GM23338 (cell line): ENCODE measurements around the gene GPATCH2. TPM values are rescaled to one million over a fixed set of nuclear protein-coding genes. Genes with fewer than 3 reads are reported as not detected.

Source experiments
- ATAC-seq: fragments of 200-7000 bp; cut with Tn5 transposase; 3 replicates; pipeline ENCODE4 v1.9.1; 2020
- DNase-seq: peaks from one replicate; pipeline ENCODE4 v3.0.0-alpha.2; 2015; ENCODE audit warnings: low spot score
- H2AFZ ChIP-seq: fragments of 200-600 bp; sonication (generic); 2 replicates; pipeline ENCODE4 v1.8.0; 2016; ENCODE audit warnings: antibody characterized with exemption, mild to moderate bottlenecking, moderate library complexity
- H3F3A ChIP-seq: fragments of 200-600 bp; sonication (generic); replicated peaks from 2 replicates; pipeline ENCODE4 v1.8.0; 2017; ENCODE audit warnings: antibody characterized with exemption, mixed run types, low read depth
- H3K27ac ChIP-seq: fragments of 200-600 bp; sonication (generic); 2 replicates; pipeline ENCODE4 v1.6.1; 2016; ENCODE audit warnings: low read depth
- H3K27me3 ChIP-seq: fragments of 200-600 bp; sonication (generic); 2 replicates; pipeline ENCODE4 v1.8.0; 2016; ENCODE audit warnings: mild to moderate bottlenecking, mixed run types, moderate library complexity; ENCODE audit not compliant: insufficient read depth
- H3K36me3 ChIP-seq: fragments of 200-600 bp; sonication (generic); 2 replicates; pipeline ENCODE4 v1.8.0; 2016; ENCODE audit warnings: mild to moderate bottlenecking; ENCODE audit not compliant: insufficient read depth
- H3K4me1 ChIP-seq: fragments of 200-600 bp; sonication (generic); 2 replicates; pipeline ENCODE4 v1.8.0; 2016; ENCODE audit warnings: mild to moderate bottlenecking, moderate library complexity; ENCODE audit not compliant: insufficient read depth
- H3K4me2 ChIP-seq: fragments of 200-600 bp; sonication (generic); 2 replicates; pipeline ENCODE4 v1.7.1; 2017; ENCODE audit warnings: mixed run types
- H3K4me3 ChIP-seq: fragments of 200-600 bp; sonication (generic); 2 replicates; pipeline ENCODE4 v1.6.1; 2016; ENCODE audit warnings: mixed run types
- H3K79me2 ChIP-seq: fragments of 200-600 bp; sonication (generic); replicated peaks from 2 replicates; pipeline ENCODE4 v1.8.0; 2017; ENCODE audit warnings: mild to moderate bottlenecking; ENCODE audit not compliant: insufficient read depth
- H3K9me2 ChIP-seq: fragments of 200-600 bp; sonication (generic); 2 replicates; pipeline ENCODE4 v1.8.0; 2017; ENCODE audit not compliant: insufficient read depth
- H4K20me1 ChIP-seq: fragments of 200-600 bp; sonication (generic); replicated peaks from 2 replicates; pipeline ENCODE4 v1.8.0; 2017; ENCODE audit warnings: mild to moderate bottlenecking; ENCODE audit not compliant: insufficient read depth
- H3K27ac Mint-ChIP-seq: 2 replicates; pipeline ENCODE4 v1.8.0; 2020; ENCODE audit warnings: inconsistent platforms, mild to moderate bottlenecking, moderate library complexity, mixed read lengths
- H3K27me3 Mint-ChIP-seq: 3 replicates; pipeline ENCODE4 v1.8.0; 2022; ENCODE audit warnings: low read depth, mild to moderate bottlenecking, moderate library complexity, mixed read lengths, inconsistent platforms; ENCODE audit not compliant: insufficient read depth, poor library complexity
- H3K36me3 Mint-ChIP-seq: 3 replicates; pipeline ENCODE4 v1.8.0; 2021; ENCODE audit warnings: low read depth, mild to moderate bottlenecking, inconsistent platforms, moderate library complexity, mixed read lengths
- H3K4me1 Mint-ChIP-seq: 3 replicates; pipeline ENCODE4 v1.8.0; 2020; ENCODE audit warnings: mild to moderate bottlenecking, inconsistent platforms, mixed read lengths
- H3K4me3 Mint-ChIP-seq: 3 replicates; pipeline ENCODE4 v1.8.0; 2021; ENCODE audit warnings: moderate library complexity, mild to moderate bottlenecking, inconsistent platforms, mixed read lengths
- H3K9me3 Mint-ChIP-seq: 3 replicates; pipeline ENCODE4 v1.8.0; 2020; ENCODE audit warnings: moderate library complexity, mild to moderate bottlenecking, inconsistent platforms, mixed read lengths
- EZH2 ChIP-seq: fragments of 200-600 bp; sonication (generic); IDR thresholded peaks from one replicate; pipeline ENCODE4 v1.8.0; 2017; ENCODE audit warnings: antibody characterized with exemption, mild to moderate bottlenecking, low read depth; ENCODE audit not compliant: unreplicated experiment
- EZH2phosphoT487 ChIP-seq: fragments of 200-600 bp; sonication (generic); IDR thresholded peaks from one replicate; pipeline ENCODE4 v1.8.1; 2018; ENCODE audit warnings: antibody characterized with exemption; ENCODE audit not compliant: unreplicated experiment
- JUNB ChIP-seq: IDR thresholded peaks from one replicate; pipeline ENCODE4 v1.6.1; 2016; ENCODE audit warnings: antibody characterized with exemption; ENCODE audit not compliant: unreplicated experiment
- NANOG ChIP-seq: IDR thresholded peaks from 2 replicates; pipeline ENCODE4 v1.6.1; 2016; ENCODE audit warnings: antibody characterized with exemption, borderline replicate concordance
- POLR2AphosphoS5 ChIP-seq: IDR thresholded peaks from 2 replicates; pipeline ENCODE4 v1.6.1; 2016; ENCODE audit warnings: antibody characterized with exemption, low read depth
- ZNF114 ChIP-seq: fragments of 250-450 bp; sonication (Bioruptor Pico); IDR thresholded peaks from 2 replicates; pipeline ENCODE4 v1.5.0; 2020; ENCODE audit warnings: mild to moderate bottlenecking, moderate library complexity
- ZNF331 ChIP-seq: fragments of 250-450 bp; sonication (Bioruptor Pico); IDR thresholded peaks from 2 replicates; pipeline ENCODE4 v1.5.0; 2020; ENCODE audit warnings: low read depth, mild to moderate bottlenecking, moderate library complexity
- polyA plus RNA-seq: library from polyadenylated mRNA; unstranded; fragments of >200 nt; fragmentation: Nextera tagmentation; extraction: Ambion mirVana; gene quantifications from 2 replicates; pipeline ENCODE4 v1.2.1, GENCODE V29; 2016
- total RNA-seq: library from RNA; depleted of rRNA; stranded (reverse); fragments of >200 nt; shearing (Covaris generic); gene quantifications from 2 replicates; pipeline ENCODE4 v1.2.3, GENCODE V29; 2014
- TF ChIP-seq, protein P1 (sequence below), 2 experiments: fragments of 200-600 bp in 1 of 2; sonication (generic) in 1 of 2; conservative IDR thresholded peaks; 2 replicates each; pipeline versions ENCODE4 v1.5.1 to v1.6.1; 2016 to 2017; ENCODE audit warnings: antibody characterized with exemption in 2 of 2, low read depth in 2 of 2, mild to moderate bottlenecking in 2 of 2, moderate library complexity in 1 of 2
- TF ChIP-seq, protein P2 (sequence below): fragments of 250-450 bp; sonication (Bioruptor Pico); IDR thresholded peaks from 2 replicates; pipeline ENCODE4 v1.5.0; 2020; ENCODE audit warnings: mild to moderate bottlenecking, moderate library complexity

Gene GPATCH2
- total and polyA plus RNA-seq, 2 experiments from 2014 or later, result 12.3 to 26.7 TPM

DNA sequence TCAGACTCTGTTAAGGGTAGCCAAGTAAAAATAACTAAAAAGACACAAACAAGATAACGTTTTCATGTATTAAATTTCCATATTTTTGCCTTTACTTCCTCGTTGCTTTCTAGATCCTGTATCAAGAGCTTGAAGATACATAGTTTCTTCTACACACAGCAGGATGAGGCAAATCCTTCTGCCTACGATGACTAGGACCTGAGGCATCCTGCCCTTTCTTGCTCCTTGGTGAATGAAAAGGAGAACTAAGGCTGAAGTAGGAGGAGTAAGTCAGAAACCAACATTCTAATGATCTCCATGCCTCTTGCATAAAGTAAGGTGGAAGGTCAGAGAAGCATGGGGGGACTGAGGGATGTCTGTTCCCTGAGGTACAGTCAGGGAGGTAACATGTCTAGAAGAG is 102.6 kb downstream of the GPATCH2 start:
- DNase-seq, result no peak

DNA sequence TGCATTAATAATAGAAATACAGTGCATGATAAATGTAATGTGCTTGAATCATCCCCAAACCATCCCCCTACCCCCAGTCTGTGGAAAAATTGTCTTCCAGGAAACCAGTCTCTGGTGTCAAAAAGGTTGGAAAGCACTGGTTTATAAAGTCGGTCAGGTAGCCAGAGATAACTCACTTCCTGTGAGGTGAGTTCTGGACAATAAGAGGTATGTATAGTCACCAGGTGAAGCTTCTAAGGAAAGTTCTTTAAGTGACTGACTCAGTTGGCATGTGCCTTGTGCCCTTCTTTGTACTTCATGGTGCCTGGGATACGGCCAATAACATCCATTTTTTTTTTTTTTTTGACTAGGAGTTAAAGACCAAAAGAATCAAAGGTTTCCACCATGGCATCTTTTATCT is 103.7 kb downstream of the GPATCH2 start:
- peaks cover 18% of the 10 kb centered on the region; the same call in 2 of the 3 replicates for H3K9me3 Mint-ChIP-seq
- H3K27ac Mint-ChIP-seq, result no peak overlapping the region
- Histone ChIP-seq H3K27me3 (no peaks in the 10 kb centered on the region), H3K27ac (no peak overlapping the region), H2AFZ (no peak overlapping the region), H3F3A (no peaks in the 10 kb centered on the region), H3K4me1 (no peaks in the 10 kb centered on the region), H3K36me3 (no peaks in the 10 kb centered on the region; the same call in 1 of the 2 replicates), H4K20me1 (no peaks in the 10 kb centered on the region), H3K79me2 (no peaks in the 10 kb centered on the region), H3K9me2 (no peaks in the 10 kb centered on the region), H3K4me3 (no peak overlapping the region), H3K4me2 (no peak overlapping the region)
- no peak overlapping the region for H3K4me3 Mint-ChIP-seq
- TF ChIP-seq NANOG (no peak), ZNF114 (no peak), EZH2phosphoT487 (no peak), ZNF331 (CRISPR knock-in tag) (no peak), EZH2 (no peak), POLR2AphosphoS5 (no peak), JUNB (no peak)
- TF ChIP-seq, protein P1, sequence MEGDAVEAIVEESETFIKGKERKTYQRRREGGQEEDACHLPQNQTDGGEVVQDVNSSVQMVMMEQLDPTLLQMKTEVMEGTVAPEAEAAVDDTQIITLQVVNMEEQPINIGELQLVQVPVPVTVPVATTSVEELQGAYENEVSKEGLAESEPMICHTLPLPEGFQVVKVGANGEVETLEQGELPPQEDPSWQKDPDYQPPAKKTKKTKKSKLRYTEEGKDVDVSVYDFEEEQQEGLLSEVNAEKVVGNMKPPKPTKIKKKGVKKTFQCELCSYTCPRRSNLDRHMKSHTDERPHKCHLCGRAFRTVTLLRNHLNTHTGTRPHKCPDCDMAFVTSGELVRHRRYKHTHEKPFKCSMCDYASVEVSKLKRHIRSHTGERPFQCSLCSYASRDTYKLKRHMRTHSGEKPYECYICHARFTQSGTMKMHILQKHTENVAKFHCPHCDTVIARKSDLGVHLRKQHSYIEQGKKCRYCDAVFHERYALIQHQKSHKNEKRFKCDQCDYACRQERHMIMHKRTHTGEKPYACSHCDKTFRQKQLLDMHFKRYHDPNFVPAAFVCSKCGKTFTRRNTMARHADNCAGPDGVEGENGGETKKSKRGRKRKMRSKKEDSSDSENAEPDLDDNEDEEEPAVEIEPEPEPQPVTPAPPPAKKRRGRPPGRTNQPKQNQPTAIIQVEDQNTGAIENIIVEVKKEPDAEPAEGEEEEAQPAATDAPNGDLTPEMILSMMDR (conservative IDR thresholded peaks at IDR 0.05; ENCODE audit: low read depth in 2 of 2), result no peak
- TF ChIP-seq, protein P2, sequence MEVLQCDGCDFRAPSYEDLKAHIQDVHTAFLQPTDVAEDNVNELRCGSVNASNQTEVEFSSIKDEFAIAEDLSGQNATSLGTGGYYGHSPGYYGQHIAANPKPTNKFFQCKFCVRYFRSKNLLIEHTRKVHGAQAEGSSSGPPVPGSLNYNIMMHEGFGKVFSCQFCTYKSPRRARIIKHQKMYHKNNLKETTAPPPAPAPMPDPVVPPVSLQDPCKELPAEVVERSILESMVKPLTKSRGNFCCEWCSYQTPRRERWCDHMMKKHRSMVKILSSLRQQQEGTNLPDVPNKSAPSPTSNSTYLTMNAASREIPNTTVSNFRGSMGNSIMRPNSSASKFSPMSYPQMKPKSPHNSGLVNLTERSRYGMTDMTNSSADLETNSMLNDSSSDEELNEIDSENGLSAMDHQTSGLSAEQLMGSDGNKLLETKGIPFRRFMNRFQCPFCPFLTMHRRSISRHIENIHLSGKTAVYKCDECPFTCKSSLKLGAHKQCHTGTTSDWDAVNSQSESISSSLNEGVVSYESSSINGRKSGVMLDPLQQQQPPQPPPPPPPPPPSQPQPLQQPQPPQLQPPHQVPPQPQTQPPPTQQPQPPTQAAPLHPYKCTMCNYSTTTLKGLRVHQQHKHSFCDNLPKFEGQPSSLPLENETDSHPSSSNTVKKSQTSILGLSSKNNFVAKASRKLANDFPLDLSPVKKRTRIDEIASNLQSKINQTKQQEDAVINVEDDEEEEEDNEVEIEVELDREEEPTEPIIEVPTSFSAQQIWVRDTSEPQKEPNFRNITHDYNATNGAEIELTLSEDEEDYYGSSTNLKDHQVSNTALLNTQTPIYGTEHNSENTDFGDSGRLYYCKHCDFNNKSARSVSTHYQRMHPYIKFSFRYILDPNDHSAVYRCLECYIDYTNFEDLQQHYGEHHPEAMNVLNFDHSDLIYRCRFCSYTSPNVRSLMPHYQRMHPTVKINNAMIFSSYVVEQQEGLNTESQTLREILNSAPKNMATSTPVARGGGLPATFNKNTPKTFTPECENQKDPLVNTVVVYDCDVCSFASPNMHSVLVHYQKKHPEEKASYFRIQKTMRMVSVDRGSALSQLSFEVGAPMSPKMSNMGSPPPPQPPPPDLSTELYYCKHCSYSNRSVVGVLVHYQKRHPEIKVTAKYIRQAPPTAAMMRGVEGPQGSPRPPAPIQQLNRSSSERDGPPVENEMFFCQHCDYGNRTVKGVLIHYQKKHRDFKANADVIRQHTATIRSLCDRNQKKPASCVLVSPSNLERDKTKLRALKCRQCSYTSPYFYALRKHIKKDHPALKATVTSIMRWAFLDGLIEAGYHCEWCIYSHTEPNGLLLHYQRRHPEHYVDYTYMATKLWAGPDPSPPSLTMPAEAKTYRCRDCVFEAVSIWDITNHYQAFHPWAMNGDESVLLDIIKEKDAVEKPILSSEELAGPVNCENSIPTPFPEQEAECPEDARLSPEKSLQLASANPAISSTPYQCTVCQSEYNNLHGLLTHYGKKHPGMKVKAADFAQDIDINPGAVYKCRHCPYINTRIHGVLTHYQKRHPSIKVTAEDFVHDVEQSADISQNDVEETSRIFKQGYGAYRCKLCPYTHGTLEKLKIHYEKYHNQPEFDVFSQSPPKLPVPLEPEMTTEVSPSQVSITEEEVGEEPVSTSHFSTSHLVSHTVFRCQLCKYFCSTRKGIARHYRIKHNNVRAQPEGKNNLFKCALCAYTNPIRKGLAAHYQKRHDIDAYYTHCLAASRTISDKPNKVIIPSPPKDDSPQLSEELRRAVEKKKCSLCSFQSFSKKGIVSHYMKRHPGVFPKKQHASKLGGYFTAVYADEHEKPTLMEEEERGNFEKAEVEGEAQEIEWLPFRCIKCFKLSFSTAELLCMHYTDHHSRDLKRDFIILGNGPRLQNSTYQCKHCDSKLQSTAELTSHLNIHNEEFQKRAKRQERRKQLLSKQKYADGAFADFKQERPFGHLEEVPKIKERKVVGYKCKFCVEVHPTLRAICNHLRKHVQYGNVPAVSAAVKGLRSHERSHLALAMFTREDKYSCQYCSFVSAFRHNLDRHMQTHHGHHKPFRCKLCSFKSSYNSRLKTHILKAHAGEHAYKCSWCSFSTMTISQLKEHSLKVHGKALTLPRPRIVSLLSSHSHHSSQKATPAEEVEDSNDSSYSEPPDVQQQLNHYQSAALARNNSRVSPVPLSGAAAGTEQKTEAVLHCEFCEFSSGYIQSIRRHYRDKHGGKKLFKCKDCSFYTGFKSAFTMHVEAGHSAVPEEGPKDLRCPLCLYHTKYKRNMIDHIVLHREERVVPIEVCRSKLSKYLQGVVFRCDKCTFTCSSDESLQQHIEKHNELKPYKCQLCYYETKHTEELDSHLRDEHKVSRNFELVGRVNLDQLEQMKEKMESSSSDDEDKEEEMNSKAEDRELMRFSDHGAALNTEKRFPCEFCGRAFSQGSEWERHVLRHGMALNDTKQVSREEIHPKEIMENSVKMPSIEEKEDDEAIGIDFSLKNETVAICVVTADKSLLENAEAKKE (CRISPR knock-in tag), result no peak
- DNase-seq (no peak), ATAC-seq (no peak)
- no peaks in the 10 kb centered on the region for H3K27me3 Mint-ChIP-seq
- no peaks in the 10 kb centered on the region for H3K4me1 Mint-ChIP-seq
- peaks cover 33% of the 10 kb centered on the region; the same call in 2 of the 3 replicates for H3K36me3 Mint-ChIP-seq

More for the DNA sequence above, 102.6 kb downstream of the GPATCH2 start:
- Mint-ChIP-seq H3K4me3 (no peak overlapping the region), H3K27me3 (no peaks in the 10 kb centered on the region), H3K9me3 (peaks cover 18% of the 10 kb centered on the region; the same call in 2 of the 3 replicates), H3K36me3 (peaks cover 33% of the 10 kb centered on the region; the same call in 2 of the 3 replicates), H3K4me1 (no peaks in the 10 kb centered on the region), H3K27ac (no peak overlapping the region)
- Histone ChIP-seq H4K20me1 (no peaks in the 10 kb centered on the region), H3K4me1 (no peaks in the 10 kb centered on the region), H3K27ac (no peak overlapping the region), H2AFZ (no peak overlapping the region), H3K79me2 (no peaks in the 10 kb centered on the region), H3K9me2 (no peaks in the 10 kb centered on the region), H3K4me3 (no peak overlapping the region), H3K36me3 (no peaks in the 10 kb centered on the region; the same call in 1 of the 2 replicates), H3K4me2 (no peak overlapping the region), H3F3A (no peaks in the 10 kb centered on the region), H3K27me3 (no peaks in the 10 kb centered on the region)
- no peak for ATAC-seq
- TF ChIP-seq JUNB, result no peak
